DOHH2 (cell line): ENCODE results near the gene TAF4B.

Source experiments
- H3F3A ChIP-seq: fragments of 200-600 bp; sonication (generic), shearing (Covaris generic); 2 replicates; pipeline ENCODE4 v1.6.0; 2016; ENCODE audit warnings: antibody characterized with exemption, mild to moderate bottlenecking; ENCODE audit not compliant: control insufficient read depth, insufficient read depth
- H3K27ac ChIP-seq: fragments of 200-600 bp; sonication (generic); 2 replicates; pipeline ENCODE4 v1.5.1; 2014; ENCODE audit warnings: low read depth, mild to moderate bottlenecking, low read length, moderate library complexity
- H3K27me3 ChIP-seq: fragments of 200-600 bp; sonication (generic); 2 replicates; pipeline ENCODE4 v1.6.1; 2014; ENCODE audit warnings: mild to moderate bottlenecking, low read length, mixed read lengths; ENCODE audit not compliant: control insufficient read depth
- H3K36me3 ChIP-seq: fragments of 200-600 bp; sonication (generic); 2 replicates; pipeline ENCODE4 v1.6.1; 2014; ENCODE audit warnings: mild to moderate bottlenecking, low read length, moderate library complexity, mixed read lengths; ENCODE audit not compliant: control insufficient read depth
- H3K4me1 ChIP-seq: fragments of 200-600 bp; sonication (generic); 2 replicates; pipeline ENCODE4 v1.6.1; 2014; ENCODE audit warnings: mild to moderate bottlenecking, low read length, mixed read lengths; ENCODE audit not compliant: control insufficient read depth
- H3K4me2 ChIP-seq: fragments of 200-600 bp; sonication (generic); 2 replicates; pipeline ENCODE4 v1.6.0; 2014; ENCODE audit warnings: mild to moderate bottlenecking, low read length, moderate library complexity
- H3K4me3 ChIP-seq: fragments of 200-600 bp; sonication (generic); 2 replicates; pipeline ENCODE4 v1.5.1; 2014; ENCODE audit warnings: mild to moderate bottlenecking, low read length, mixed read lengths
- H3K79me2 ChIP-seq: fragments of 200-600 bp; sonication (generic); 2 replicates; pipeline ENCODE4 v1.6.1; 2014; ENCODE audit warnings: mild to moderate bottlenecking, low read length, mixed read lengths; ENCODE audit not compliant: control insufficient read depth
- H3K9me2 ChIP-seq: fragments of 200-600 bp; sonication (generic); replicated peaks from 2 replicates; pipeline ENCODE4 v1.6.1; 2014; ENCODE audit warnings: mild to moderate bottlenecking, low read length, mixed read lengths; ENCODE audit not compliant: control insufficient read depth
- H3K9me3 ChIP-seq: fragments of 200-600 bp; sonication (generic); 2 replicates; pipeline ENCODE4 v1.6.1; 2014; ENCODE audit warnings: antibody characterized with exemption, low read length, mixed read lengths; ENCODE audit not compliant: control insufficient read depth, insufficient read depth
- H4K20me1 ChIP-seq: fragments of 200-600 bp; sonication (generic); 2 replicates; pipeline ENCODE4 v1.6.0; 2014; ENCODE audit warnings: low read depth, mild to moderate bottlenecking, antibody characterized with exemption, low read length, moderate library complexity; ENCODE audit not compliant: control insufficient read depth, insufficient read depth
- CTCF ChIP-seq: fragments of 200-600 bp; sonication (generic); IDR thresholded peaks from one replicate; pipeline ENCODE4 v1.5.1; 2014; ENCODE audit warnings: antibody characterized with exemption, mild to moderate bottlenecking, low read depth, low read length; ENCODE audit not compliant: poor library complexity, severe bottlenecking
- EZH2phosphoT487 ChIP-seq: fragments of 200-600 bp; sonication (generic); IDR thresholded peaks from 2 replicates; pipeline ENCODE4 v1.6.1; 2017; ENCODE audit warnings: borderline replicate concordance, mild to moderate bottlenecking, antibody characterized with exemption, low read length, moderate library complexity, mixed read lengths

TAF4B gene

DNA sequence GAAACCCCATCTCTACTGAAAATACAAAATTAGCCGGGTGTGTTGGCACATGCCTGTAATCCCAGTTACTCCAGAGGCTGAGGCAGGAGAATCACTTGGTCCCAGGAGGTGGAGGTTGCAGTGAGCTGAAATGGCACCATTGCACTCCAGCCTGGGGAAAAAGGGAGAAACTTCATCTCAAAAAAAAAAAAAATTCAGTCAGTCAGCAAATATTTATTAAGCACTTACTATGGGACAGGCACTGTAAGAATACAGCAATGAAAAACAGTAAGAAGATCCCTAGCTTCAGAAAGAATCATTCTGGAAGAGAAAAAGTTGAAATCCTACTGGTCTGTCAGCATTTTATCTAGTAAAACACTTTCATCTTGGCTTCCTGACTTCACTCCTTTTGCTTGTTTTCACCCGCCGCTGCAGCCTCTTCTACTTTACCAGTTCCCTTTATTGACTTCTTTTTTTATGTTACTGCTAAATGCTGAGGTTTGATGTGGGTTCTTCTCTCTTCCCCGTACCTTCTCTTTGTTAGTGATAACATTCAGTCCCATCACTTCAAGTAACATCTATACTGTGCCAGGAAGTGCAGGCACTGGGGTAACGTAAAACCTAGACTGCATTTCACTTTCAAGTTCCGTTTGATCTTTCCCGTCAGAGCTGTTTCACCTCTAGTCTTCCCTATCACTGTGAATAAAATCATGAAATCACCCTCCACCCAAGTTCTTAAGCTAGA lies 10.8 kb upstream of the TAF4B start:
- no peaks in the 10 kb centered on the region for H3K9me2 ChIP-seq
- H3K27me3 ChIP-seq = no peaks in the 10 kb centered on the region
- 0 out of 2 replicates have a peak, but pooled peaks cover 4% of the 10 kb centered on the region for H3F3A ChIP-seq
- H3K27ac ChIP-seq = no peak overlapping the region
- TF ChIP-seq EZH2phosphoT487 (no peak), CTCF (no peak)
- no peaks in the 10 kb centered on the region for H3K79me2 ChIP-seq
- peak overlapping the region; percentile 51 for H3K4me3 ChIP-seq
- no peaks in the 10 kb centered on the region for H4K20me1 ChIP-seq
- H3K4me2 ChIP-seq = peak overlapping the region; percentile 57
- peaks cover 14% of the 10 kb centered on the region for H3K4me1 ChIP-seq
- H3K9me3 ChIP-seq = no peaks in the 10 kb centered on the region
- H3K36me3 ChIP-seq = no peaks in the 10 kb centered on the region

DNA sequence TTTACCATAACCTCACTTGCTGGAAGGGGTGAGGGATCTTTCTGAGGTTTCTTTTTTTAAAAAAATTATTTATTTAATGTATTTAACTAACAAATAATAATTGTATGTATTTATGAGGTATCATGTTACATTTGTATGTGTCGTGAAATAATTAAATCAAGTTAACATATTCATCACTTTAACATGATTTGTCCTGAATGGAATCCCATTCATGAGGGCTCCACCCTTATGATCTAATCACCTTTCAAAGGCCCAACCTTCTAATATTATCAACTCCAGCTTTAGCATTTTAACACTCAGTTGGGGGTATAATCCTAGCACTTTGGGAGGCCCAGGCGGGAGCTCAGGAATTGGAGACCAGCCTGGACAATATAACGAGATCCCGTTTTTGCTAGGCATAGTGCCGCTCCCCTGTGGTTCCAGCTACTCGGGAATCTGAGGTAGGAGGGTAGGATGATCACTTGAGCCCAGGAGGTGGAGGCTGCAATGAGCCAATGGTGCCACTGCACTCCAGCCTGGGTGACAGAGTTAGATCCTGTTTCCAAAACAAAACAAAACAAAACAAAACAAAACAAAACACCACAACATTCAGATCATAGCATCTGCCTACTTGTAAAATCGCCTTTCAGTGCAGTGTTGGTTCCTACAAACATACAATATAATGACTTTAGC lies 1.1 kb upstream of the TAF4B start:
- peak overlapping the region; percentile 79 for H3K4me2 ChIP-seq
- H3K27me3 ChIP-seq = no peaks in the 10 kb centered on the region
- peaks cover 38% of the 10 kb centered on the region for H3K4me1 ChIP-seq
- no peaks in the 10 kb centered on the region for H4K20me1 ChIP-seq
- no peak for TF ChIP-seq CTCF
- no peaks in the 10 kb centered on the region for H3K9me2 ChIP-seq
- no peaks in the 10 kb centered on the region for H3K9me3 ChIP-seq
- no peak overlapping the region for H3K4me3 ChIP-seq
- H3K36me3 ChIP-seq = peaks cover 6% of the 10 kb centered on the region
- no peak overlapping the region for H3K27ac ChIP-seq
- peaks cover 37% of the 10 kb centered on the region for H3K79me2 ChIP-seq
- no peaks in the 10 kb centered on the region for H3F3A ChIP-seq

DNA sequence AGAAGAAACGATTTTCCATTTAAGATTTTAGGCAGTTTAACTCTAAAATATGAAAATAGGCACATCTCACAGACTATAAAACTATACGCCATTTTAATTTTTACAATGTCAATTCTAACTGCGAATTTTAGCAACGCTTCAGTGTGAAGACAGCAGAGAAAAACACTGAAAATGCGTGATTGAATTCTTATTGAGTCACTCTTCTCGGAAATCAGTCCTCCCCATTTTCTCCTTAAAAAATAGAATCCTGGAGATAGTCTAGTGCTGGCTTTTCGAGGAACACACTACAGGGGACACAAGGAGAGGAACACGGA lies 373 bp upstream of the TAF4B start:
- H3K9me2 ChIP-seq = no peaks in the 10 kb centered on the region
- H3K4me2 ChIP-seq = peak overlapping the region; percentile 79
- no peak for TF ChIP-seq EZH2phosphoT487
- H3K4me1 ChIP-seq = peaks cover 38% of the 10 kb centered on the region
- peak overlapping the region; percentile 81 for H3K4me3 ChIP-seq
- peak overlapping the region; percentile 64 for H3K27ac ChIP-seq
- no peaks in the 10 kb centered on the region for H3K27me3 ChIP-seq
- H4K20me1 ChIP-seq = no peaks in the 10 kb centered on the region
- H3F3A ChIP-seq = no peaks in the 10 kb centered on the region
- H3K36me3 ChIP-seq = peaks cover 12% of the 10 kb centered on the region
- peaks cover 44% of the 10 kb centered on the region for H3K79me2 ChIP-seq
- H3K9me3 ChIP-seq = no peaks in the 10 kb centered on the region; the same call in 1 of the 2 replicates

DNA sequence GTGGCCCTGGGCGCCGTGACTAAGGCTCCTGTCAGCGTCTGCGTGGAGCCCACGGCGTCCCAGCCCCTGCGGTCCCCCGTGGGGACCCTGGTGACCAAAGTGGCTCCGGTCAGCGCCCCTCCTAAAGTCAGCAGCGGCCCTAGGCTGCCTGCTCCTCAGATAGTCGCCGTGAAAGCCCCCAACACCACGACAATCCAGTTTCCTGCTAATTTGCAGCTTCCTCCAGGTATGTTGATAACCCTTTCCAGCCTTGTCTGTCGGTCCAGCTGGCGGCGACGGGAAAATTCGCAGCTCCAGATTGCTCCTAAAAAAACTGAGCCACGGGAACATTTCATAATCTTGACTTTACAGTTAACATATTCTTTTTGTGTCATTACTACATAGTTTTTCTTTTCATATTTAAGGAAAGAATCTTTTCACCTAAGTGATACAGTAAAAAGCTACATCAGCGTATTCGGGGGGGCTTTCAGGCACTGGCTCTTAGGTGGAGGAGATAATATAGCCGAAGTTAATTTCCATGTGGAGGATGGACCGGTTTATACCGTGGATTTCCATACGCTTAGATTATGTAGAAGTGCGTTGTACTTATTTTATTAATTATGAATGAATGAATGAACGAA lies 916 bp downstream of the TAF4B start:
- no peaks in the 10 kb centered on the region for H3F3A ChIP-seq
- peak overlapping the region; percentile 81 for H3K4me3 ChIP-seq
- peak overlapping the region; percentile 64 for H3K27ac ChIP-seq
- peaks cover 36% of the 10 kb centered on the region for H3K4me1 ChIP-seq
- peaks cover 21% of the 10 kb centered on the region for H3K36me3 ChIP-seq
- peaks cover 5% of the 10 kb centered on the region for H3K9me3 ChIP-seq
- H3K4me2 ChIP-seq = peak overlapping the region; percentile 79
- H4K20me1 ChIP-seq = no peaks in the 10 kb centered on the region
- TF ChIP-seq CTCF = no peak
- TF ChIP-seq EZH2phosphoT487 = no peak
- no peaks in the 10 kb centered on the region for H3K27me3 ChIP-seq
- H3K79me2 ChIP-seq = peaks cover 57% of the 10 kb centered on the region
- H3K9me2 ChIP-seq = no peaks in the 10 kb centered on the region
